ENCODE results near the gene DEUP1.

DNA sequence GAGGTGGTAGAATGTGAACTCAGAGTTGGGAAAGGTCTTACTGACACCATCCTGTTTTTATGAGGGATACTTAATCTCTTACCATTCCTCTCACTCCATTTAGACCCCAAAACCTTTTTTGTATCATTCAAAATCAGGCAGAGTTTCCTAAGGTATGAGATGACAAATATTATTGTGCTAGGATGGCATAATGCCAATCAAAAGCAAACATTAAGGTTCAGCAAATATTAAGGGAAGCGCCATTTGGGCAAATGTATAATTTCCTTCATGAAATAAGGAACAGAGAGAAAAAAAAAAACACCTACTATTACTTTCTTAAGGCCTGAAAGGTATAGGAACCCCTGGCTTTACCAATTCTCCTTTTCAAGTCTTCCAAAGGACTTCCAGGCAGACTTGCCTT, 150.2 kb downstream of the DEUP1 start:
- TF ChIP-seq, protein P1, sequence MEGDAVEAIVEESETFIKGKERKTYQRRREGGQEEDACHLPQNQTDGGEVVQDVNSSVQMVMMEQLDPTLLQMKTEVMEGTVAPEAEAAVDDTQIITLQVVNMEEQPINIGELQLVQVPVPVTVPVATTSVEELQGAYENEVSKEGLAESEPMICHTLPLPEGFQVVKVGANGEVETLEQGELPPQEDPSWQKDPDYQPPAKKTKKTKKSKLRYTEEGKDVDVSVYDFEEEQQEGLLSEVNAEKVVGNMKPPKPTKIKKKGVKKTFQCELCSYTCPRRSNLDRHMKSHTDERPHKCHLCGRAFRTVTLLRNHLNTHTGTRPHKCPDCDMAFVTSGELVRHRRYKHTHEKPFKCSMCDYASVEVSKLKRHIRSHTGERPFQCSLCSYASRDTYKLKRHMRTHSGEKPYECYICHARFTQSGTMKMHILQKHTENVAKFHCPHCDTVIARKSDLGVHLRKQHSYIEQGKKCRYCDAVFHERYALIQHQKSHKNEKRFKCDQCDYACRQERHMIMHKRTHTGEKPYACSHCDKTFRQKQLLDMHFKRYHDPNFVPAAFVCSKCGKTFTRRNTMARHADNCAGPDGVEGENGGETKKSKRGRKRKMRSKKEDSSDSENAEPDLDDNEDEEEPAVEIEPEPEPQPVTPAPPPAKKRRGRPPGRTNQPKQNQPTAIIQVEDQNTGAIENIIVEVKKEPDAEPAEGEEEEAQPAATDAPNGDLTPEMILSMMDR (IDR thresholded peaks at IDR 0.05): no peak
- TF ChIP-seq RFX5 (IDR thresholded peaks at IDR 0.05; ENCODE audit: low read length): no peak
- TF ChIP-seq YY1 (IDR thresholded peaks at IDR 0.05; ENCODE audit: low read depth): no peak
- no peak for TF ChIP-seq JUND (IDR thresholded peaks at IDR 0.05)
- no peak for TF ChIP-seq FOXM1 (IDR thresholded peaks at IDR 0.05; ENCODE audit: low read depth)
- no peak for TF ChIP-seq POLR2AphosphoS5 (IDR thresholded peaks at IDR 0.05; ENCODE audit: low read depth, low read length)
- TF ChIP-seq EZH2phosphoT487 (IDR thresholded peaks at IDR 0.05; ENCODE audit: borderline replicate concordance, low read depth): no peak
- TF ChIP-seq MXI1 (IDR thresholded peaks at IDR 0.05; ENCODE audit: low read depth, low read length): no peak
- TF ChIP-seq, protein P2, sequence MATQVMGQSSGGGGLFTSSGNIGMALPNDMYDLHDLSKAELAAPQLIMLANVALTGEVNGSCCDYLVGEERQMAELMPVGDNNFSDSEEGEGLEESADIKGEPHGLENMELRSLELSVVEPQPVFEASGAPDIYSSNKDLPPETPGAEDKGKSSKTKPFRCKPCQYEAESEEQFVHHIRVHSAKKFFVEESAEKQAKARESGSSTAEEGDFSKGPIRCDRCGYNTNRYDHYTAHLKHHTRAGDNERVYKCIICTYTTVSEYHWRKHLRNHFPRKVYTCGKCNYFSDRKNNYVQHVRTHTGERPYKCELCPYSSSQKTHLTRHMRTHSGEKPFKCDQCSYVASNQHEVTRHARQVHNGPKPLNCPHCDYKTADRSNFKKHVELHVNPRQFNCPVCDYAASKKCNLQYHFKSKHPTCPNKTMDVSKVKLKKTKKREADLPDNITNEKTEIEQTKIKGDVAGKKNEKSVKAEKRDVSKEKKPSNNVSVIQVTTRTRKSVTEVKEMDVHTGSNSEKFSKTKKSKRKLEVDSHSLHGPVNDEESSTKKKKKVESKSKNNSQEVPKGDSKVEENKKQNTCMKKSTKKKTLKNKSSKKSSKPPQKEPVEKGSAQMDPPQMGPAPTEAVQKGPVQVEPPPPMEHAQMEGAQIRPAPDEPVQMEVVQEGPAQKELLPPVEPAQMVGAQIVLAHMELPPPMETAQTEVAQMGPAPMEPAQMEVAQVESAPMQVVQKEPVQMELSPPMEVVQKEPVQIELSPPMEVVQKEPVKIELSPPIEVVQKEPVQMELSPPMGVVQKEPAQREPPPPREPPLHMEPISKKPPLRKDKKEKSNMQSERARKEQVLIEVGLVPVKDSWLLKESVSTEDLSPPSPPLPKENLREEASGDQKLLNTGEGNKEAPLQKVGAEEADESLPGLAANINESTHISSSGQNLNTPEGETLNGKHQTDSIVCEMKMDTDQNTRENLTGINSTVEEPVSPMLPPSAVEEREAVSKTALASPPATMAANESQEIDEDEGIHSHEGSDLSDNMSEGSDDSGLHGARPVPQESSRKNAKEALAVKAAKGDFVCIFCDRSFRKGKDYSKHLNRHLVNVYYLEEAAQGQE (IDR thresholded peaks at IDR 0.05; ENCODE audit: low read depth, low read length): no peak
- no peak for TF ChIP-seq CHD2 (IDR thresholded peaks at IDR 0.05; ENCODE audit: low read length, partially characterized antibody)
- TF ChIP-seq MEF2A (IDR thresholded peaks at IDR 0.05; ENCODE audit: borderline replicate concordance, low read depth): no peak
- no peak for TF ChIP-seq ELF1 (IDR thresholded peaks at IDR 0.05)
- TF ChIP-seq TEAD4 (IDR thresholded peaks at IDR 0.05; ENCODE audit: borderline replicate concordance, insufficient read depth): no peak
